ENCODE data around the gene EPHB1.

- TF ChIP-seq CTCF (IDR thresholded peaks at IDR 0.05) (no peak), POLR2A (IDR thresholded peaks at IDR 0.05) (no peak)
Observed at GRCh38 chr3:134918441-134918840, 123.4 kb downstream of the EPHB1 start.

Measured in uterus (tissue), 2 donors.